Nucleus accumbens (tissue), 56 donors: ENCODE results near the gene SDC3.
A peak's percentile ranks its signal among the peaks of the same experiment; 100 is the strongest.

Experiments
- DNase-seq, 56 donors: peaks; one replicate each; lab custom pipeline; 2025; lab: John Stamatoyannopoulos, UW

The SDC3 gene

GRCh38 chr1:30929135-30929889 lies 20.8 kb upstream of the SDC3 start:
- peak in 7 of 56 donors; percentile 22 to 59 (median 29) for DNase-seq

GRCh38 chr1:30928789-30929134 lies 20.2 kb upstream of the SDC3 start:
- DNase-seq: no peak

- DNase-seq: no peak
These were observed 19.6 kb upstream of the SDC3 start for GRCh38 chr1:30928171-30928570.

GRCh38 chr1:30927448-30927847 lies 18.9 kb upstream of the SDC3 start:
- no peak for DNase-seq

GRCh38 chr1:30923597-30923996 lies 15.0 kb upstream of the SDC3 start:
- DNase-seq: no peak

GRCh38 chr1:30920827-30921226 lies 12.3 kb upstream of the SDC3 start:
- no peak for DNase-seq

- DNase-seq: no peak
These were observed 10.7 kb upstream of the SDC3 start for GRCh38 chr1:30919025-30919881.

- no peak for DNase-seq
These were observed 7.7 kb upstream of the SDC3 start for GRCh38 chr1:30916296-30916695.

- DNase-seq: no peak
These were observed 7.1 kb upstream of the SDC3 start for GRCh38 chr1:30915491-30916230.

- no peak for DNase-seq
These were observed 6.4 kb upstream of the SDC3 start for GRCh38 chr1:30914931-30915330.

GRCh38 chr1:30914587-30914922 lies 6.0 kb upstream of the SDC3 start:
- no peak for DNase-seq

- peak in 6 of 56 donors; percentile 19 to 42 (median 26) for DNase-seq
These were observed 4.5 kb upstream of the SDC3 start for GRCh38 chr1:30912913-30913652.

- no peak for DNase-seq
These were observed 3.7 kb upstream of the SDC3 start for GRCh38 chr1:30912224-30912623.

- DNase-seq: peak in 53 of 56 donors; percentile 27 to 94 (median 74)
These were observed 2.7 kb upstream of the SDC3 start for GRCh38 chr1:30911059-30911954.

- no peak for DNase-seq
These were observed 959 bp upstream of the SDC3 start for GRCh38 chr1:30909365-30910068.

GRCh38 chr1:30908316-30908695 lies 252 bp downstream of the SDC3 start:
- DNase-seq: no peak

GRCh38 chr1:30907481-30908315 lies 860 bp downstream of the SDC3 start:
- DNase-seq: peak in 2 of 56 donors; percentile 44 to 65
